Progenitor cell of endocrine pancreas (in vitro differentiated cells): ENCODE measurements around the gene ZNF248. TPM values are rescaled to one million over a fixed set of nuclear protein-coding genes. Genes with fewer than 3 reads are reported as not detected.

Experiments used
- DNase-seq: peaks from one replicate; pipeline ENCODE4 v3.0.0; 2021; ENCODE audit warnings: low spot score; ENCODE audit not compliant: unreplicated experiment
- H3K27ac Mint-ChIP-seq: 2 replicates; pipeline ENCODE4 v1.8.0; 2021; ENCODE audit warnings: mild to moderate bottlenecking, moderate library complexity, mixed read lengths
- H3K27me3 Mint-ChIP-seq: 2 replicates; pipeline ENCODE4 v1.8.0; 2021; ENCODE audit warnings: mixed read lengths
- H3K36me3 Mint-ChIP-seq: 2 replicates; pipeline ENCODE4 v1.8.0; 2022; ENCODE audit warnings: mixed read lengths; ENCODE audit not compliant: insufficient read depth
- H3K4me1 Mint-ChIP-seq: 2 replicates; pipeline ENCODE4 v1.8.0; 2021; ENCODE audit warnings: low read depth, mixed read lengths
- H3K4me3 Mint-ChIP-seq: 2 replicates; pipeline ENCODE4 v1.8.0; 2021; ENCODE audit warnings: low read depth, mild to moderate bottlenecking, moderate library complexity, mixed read lengths
- H3K9me3 Mint-ChIP-seq: 2 replicates; pipeline ENCODE4 v1.8.0; 2021; ENCODE audit warnings: low read depth, mixed read lengths
- total RNA-seq: library from RNA; stranded (reverse); gene quantifications from 2 replicates; pipeline ENCODE4 v1.2.1, GENCODE V29; 2021
- TF ChIP-seq, protein P1 (sequence below): fragments of 200-600 bp; sonication (generic); IDR thresholded peaks from one replicate; pipeline ENCODE4 v1.5.0; 2021; ENCODE audit warnings: antibody characterized with exemption, mild to moderate bottlenecking; ENCODE audit not compliant: unreplicated experiment

The ZNF248 gene
- total RNA-seq, 1 donor from 2014 or later = 12.9 TPM

DNA sequence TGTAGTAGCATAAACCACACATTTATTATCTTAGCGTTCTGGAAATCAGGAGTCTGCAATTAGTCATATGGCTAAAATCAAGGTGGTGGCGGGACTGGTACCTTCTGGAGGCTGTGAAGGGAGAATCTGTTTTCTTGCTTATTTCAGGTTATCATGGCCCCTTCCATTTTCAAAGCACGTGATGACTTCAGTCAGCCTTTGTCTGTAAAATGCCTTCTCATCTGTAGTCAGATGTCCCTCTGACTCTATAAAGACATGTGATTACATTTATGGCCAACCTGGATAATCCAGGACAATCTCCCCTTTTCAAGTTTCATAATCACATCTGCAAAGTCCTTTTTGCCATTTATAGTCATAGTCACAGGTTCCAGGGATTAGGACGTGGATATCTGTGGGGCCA lies 15.5 kb upstream of the ZNF248 start:
- no peak for DNase-seq
- TF ChIP-seq, protein P1, sequence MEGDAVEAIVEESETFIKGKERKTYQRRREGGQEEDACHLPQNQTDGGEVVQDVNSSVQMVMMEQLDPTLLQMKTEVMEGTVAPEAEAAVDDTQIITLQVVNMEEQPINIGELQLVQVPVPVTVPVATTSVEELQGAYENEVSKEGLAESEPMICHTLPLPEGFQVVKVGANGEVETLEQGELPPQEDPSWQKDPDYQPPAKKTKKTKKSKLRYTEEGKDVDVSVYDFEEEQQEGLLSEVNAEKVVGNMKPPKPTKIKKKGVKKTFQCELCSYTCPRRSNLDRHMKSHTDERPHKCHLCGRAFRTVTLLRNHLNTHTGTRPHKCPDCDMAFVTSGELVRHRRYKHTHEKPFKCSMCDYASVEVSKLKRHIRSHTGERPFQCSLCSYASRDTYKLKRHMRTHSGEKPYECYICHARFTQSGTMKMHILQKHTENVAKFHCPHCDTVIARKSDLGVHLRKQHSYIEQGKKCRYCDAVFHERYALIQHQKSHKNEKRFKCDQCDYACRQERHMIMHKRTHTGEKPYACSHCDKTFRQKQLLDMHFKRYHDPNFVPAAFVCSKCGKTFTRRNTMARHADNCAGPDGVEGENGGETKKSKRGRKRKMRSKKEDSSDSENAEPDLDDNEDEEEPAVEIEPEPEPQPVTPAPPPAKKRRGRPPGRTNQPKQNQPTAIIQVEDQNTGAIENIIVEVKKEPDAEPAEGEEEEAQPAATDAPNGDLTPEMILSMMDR = no peak
- Mint-ChIP-seq H3K4me1 (no peaks in the 10 kb centered on the region), H3K4me3 (no peak overlapping the region), H3K9me3 (peaks cover 34% of the 10 kb centered on the region), H3K27ac (no peak overlapping the region), H3K36me3 (peaks cover 2% of the 10 kb centered on the region), H3K27me3 (no peaks in the 10 kb centered on the region)

DNA sequence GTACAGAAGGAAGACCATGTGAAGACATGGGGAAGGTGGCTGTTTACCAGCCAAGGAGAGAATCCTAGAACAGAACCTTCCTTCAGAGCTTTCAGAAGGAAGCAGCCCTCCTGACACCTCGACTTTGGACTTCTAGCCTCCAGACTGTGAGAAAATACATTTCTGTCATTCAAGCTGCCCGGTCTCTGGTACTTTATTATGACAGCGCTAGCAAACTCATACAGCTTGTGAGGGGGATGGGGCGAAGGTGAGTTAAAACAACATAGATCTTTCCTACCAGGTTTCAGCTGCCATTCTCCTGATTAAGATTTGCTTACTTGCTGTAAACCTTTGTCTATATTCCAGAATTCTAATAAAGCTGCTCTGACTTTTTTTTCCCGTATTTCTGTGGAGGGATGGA lies 14.9 kb upstream of the ZNF248 start:
- H3K36me3 Mint-ChIP-seq = no peaks in the 10 kb centered on the region
- TF ChIP-seq, protein P1 = no peak
- no peak for DNase-seq
- H3K4me3 Mint-ChIP-seq = no peak overlapping the region
- peaks cover 33% of the 10 kb centered on the region for H3K9me3 Mint-ChIP-seq
- H3K27ac Mint-ChIP-seq = no peak overlapping the region
- H3K4me1 Mint-ChIP-seq = no peaks in the 10 kb centered on the region
- no peaks in the 10 kb centered on the region for H3K27me3 Mint-ChIP-seq

DNA sequence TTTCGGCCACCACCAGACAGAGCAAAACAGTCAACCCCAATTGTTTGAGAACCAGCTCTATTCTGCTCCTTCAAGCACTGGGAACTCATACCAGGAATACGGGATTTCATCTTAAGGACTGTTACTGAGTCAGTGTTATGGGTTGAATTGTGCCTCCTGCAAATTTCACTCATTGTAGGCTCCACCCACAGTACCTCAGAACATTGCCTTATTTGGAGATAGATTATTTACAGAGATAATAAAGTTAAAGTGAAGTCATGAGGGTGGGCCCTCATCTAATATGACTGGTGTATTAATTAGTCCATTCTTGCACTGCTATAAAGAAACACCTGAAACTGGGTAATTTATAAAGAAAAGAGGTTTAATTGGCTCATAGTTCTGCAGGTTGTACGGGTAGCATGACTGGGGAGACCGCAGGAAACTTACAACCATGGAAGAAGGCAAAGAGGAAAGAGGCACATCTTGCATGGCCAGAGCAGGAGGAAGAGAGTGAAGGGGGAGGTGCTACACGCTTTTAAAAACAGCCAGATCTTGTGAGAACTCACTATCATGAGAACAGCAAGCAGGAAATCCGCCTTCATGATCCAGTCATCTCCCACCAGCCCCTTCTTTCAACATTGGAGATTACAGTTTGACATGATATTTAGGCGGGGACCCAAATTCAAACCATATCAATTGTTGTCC lies 14.3 kb upstream of the ZNF248 start:
- Mint-ChIP-seq H3K27ac (no peak overlapping the region), H3K27me3 (no peaks in the 10 kb centered on the region), H3K36me3 (no peaks in the 10 kb centered on the region), H3K9me3 (peaks cover 34% of the 10 kb centered on the region), H3K4me1 (no peaks in the 10 kb centered on the region), H3K4me3 (no peak overlapping the region)
- no peak for DNase-seq
- TF ChIP-seq, protein P1 = no peak

DNA sequence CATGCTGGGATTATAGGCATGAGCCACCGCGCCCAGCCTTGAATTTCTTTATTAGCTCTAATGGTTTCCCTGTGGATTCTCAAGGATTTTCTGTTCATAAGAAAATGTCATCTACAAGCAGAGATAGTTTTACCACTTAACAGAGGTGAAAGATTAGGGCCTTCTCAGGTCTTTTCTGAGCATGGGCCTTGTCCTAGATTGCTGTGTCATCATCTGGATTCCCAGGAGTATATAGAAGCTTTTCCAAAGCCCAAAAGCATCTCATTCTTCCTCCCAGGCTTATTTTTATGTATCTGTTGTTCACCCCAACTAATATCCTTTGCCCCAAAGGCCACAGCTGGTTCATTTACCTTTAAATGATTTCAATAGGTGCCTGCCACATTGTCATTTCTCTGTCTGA lies 13.7 kb upstream of the ZNF248 start:
- H3K27me3 Mint-ChIP-seq = no peaks in the 10 kb centered on the region
- peaks cover 36% of the 10 kb centered on the region for H3K9me3 Mint-ChIP-seq
- DNase-seq = no peak
- H3K27ac Mint-ChIP-seq = no peak overlapping the region
- no peaks in the 10 kb centered on the region for H3K4me1 Mint-ChIP-seq
- no peak overlapping the region for H3K4me3 Mint-ChIP-seq
- H3K36me3 Mint-ChIP-seq = no peaks in the 10 kb centered on the region
- TF ChIP-seq, protein P1 = no peak

DNA sequence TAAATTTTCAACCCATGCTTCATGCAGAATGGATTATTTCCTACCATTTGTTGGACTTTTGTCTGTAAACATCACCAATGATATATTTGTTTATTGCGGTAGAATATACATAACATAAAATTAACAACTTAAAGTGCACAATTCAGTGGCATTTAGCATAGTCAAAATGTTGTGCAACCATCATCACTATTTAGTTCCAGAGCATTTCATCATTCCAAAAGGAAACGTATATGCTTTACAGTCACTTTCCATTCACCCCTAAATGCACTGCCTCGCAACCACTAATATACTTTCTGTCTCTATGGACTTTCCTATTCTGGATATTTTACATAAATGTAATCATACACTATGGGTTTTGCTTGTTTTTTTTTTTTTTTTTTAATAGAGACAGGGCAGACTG lies 11.4 kb upstream of the ZNF248 start:
- Mint-ChIP-seq H3K36me3 (no peaks in the 10 kb centered on the region), H3K27ac (no peak overlapping the region), H3K27me3 (no peaks in the 10 kb centered on the region), H3K4me1 (no peaks in the 10 kb centered on the region), H3K4me3 (no peak overlapping the region), H3K9me3 (peaks cover 46% of the 10 kb centered on the region)
- DNase-seq = no peak
- TF ChIP-seq, protein P1 = no peak
